C4-2B (cell line): ENCODE results near the gene OR5M8.

Experiments
- CTCF ChIP-seq: fragments of 450-650 bp; conservative IDR thresholded peaks from 2 replicates; pipeline ENCODE4 v1.5.1; 2017; ENCODE audit warnings: mild to moderate bottlenecking
- ZFX ChIP-seq: fragments of 450-650 bp; IDR thresholded peaks from 2 replicates; pipeline ENCODE4 v1.6.1; 2017

GRCh38 chr11:56533054-56533740 lies 42.0 kb upstream of the OR5M8 start:
- no peak for TF ChIP-seq CTCF
- no peak for TF ChIP-seq ZFX
